ENCODE results near the gene CLCN2. TPM values are rescaled to one million over a fixed set of nuclear protein-coding genes. Genes with fewer than 3 reads are reported as not detected.

Gene CLCN2
- total RNA-seq, 1 donor from 2014 or later: 9.7 TPM

DNA sequence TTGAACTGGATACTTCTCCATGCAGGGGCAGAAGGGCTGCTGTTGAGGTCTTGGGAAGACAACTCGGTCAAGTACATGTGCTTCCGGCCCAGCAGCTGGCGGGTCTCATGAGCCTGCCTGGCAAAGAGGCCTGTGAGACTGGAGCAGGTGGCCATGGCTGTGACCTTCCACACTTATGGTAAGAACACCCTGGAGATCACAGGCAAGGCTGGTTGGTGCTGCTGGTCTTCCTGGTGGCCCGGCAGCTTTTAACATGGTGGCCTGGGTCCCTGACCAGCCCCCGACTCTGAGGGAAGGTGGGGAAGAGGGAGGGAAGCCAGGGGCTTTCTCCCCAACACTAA lies 33.9 kb upstream of the CLCN2 start:
- Mint-ChIP-seq H3K27me3 (ENCODE audit: unreplicated experiment) (peaks cover 47% of the 10 kb centered on the region), H3K4me1 (ENCODE audit: unreplicated experiment) (peaks cover 6% of the 10 kb centered on the region), H3K4me3 (ENCODE audit: unreplicated experiment) (no peak overlapping the region), H3K27ac (ENCODE audit: unreplicated experiment) (no peak overlapping the region), H3K36me3 (ENCODE audit: unreplicated experiment) (no peaks in the 10 kb centered on the region), H3K9me3 (ENCODE audit: unreplicated experiment) (no peaks in the 10 kb centered on the region)
- DNase-seq (ENCODE audit: extremely low spot score, unreplicated experiment): no peak
- TF ChIP-seq, protein P1, sequence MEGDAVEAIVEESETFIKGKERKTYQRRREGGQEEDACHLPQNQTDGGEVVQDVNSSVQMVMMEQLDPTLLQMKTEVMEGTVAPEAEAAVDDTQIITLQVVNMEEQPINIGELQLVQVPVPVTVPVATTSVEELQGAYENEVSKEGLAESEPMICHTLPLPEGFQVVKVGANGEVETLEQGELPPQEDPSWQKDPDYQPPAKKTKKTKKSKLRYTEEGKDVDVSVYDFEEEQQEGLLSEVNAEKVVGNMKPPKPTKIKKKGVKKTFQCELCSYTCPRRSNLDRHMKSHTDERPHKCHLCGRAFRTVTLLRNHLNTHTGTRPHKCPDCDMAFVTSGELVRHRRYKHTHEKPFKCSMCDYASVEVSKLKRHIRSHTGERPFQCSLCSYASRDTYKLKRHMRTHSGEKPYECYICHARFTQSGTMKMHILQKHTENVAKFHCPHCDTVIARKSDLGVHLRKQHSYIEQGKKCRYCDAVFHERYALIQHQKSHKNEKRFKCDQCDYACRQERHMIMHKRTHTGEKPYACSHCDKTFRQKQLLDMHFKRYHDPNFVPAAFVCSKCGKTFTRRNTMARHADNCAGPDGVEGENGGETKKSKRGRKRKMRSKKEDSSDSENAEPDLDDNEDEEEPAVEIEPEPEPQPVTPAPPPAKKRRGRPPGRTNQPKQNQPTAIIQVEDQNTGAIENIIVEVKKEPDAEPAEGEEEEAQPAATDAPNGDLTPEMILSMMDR (IDR thresholded peaks at IDR 0.05): no peak

DNA sequence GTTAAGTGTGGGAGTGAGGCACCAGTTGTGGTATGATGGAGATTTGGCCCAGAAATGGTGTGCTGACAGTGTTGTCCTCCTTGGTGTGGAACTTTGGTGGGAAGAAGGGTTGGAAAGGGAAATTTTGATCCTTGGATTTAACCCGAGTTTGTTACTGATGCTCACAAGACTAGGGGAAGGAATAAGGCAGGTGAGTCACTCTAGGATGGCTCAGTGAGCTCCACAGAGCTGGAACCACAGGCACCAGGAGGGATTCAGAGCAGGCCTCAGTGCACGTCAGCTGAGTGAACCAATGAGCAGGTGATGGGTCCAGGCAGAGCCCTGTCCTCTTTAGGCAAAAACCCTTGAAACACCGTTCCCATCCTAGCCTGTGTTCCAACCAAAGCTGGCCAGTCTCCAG lies 29.9 kb upstream of the CLCN2 start:
- H3K36me3 Mint-ChIP-seq (ENCODE audit: unreplicated experiment): no peaks in the 10 kb centered on the region
- H3K9me3 Mint-ChIP-seq (ENCODE audit: unreplicated experiment): no peaks in the 10 kb centered on the region
- TF ChIP-seq, protein P1 (IDR thresholded peaks at IDR 0.05): no peak
- H3K27me3 Mint-ChIP-seq (ENCODE audit: unreplicated experiment): peaks cover 48% of the 10 kb centered on the region
- no peak overlapping the region for H3K27ac Mint-ChIP-seq (ENCODE audit: unreplicated experiment)
- no peak overlapping the region for H3K4me3 Mint-ChIP-seq (ENCODE audit: unreplicated experiment)
- DNase-seq (ENCODE audit: extremely low spot score, unreplicated experiment): no peak
- no peaks in the 10 kb centered on the region for H3K4me1 Mint-ChIP-seq (ENCODE audit: unreplicated experiment)

DNA sequence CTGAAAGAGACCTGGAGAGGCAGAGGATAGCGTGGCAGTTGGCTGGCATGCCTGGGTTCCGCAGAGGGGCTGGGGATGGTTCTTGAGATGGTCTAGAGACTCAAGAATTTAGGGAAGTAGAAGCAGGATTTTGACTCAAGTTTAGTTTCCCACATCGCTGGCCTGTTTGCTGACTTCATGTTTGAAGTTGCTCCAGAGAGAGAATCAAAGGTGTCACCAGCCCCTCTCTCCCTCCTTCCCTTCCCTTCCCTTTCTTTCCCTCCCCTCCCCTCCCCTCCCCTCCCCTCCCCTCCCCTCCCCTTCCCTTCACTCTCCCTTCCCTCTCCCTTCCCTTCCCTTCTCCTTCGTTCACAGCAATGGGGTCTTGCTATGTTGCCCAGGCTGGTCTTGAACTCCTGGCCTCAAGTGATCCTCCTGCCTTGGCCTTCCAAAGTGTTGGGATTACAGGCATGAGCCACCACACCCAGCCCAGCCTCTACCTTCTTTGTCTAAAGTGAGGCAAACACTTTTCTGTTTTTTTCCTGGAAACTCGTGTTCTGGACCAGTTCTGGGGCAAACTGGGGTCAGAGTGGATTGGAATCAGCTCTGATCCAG lies 28.6 kb upstream of the CLCN2 start:
- TF ChIP-seq, protein P1 (IDR thresholded peaks at IDR 0.05): no peak
- DNase-seq (ENCODE audit: extremely low spot score, unreplicated experiment): no peak
- no peak overlapping the region for H3K4me3 Mint-ChIP-seq (ENCODE audit: unreplicated experiment)
- no peaks in the 10 kb centered on the region for H3K36me3 Mint-ChIP-seq (ENCODE audit: unreplicated experiment)
- no peak overlapping the region for H3K27ac Mint-ChIP-seq (ENCODE audit: unreplicated experiment)
- H3K27me3 Mint-ChIP-seq (ENCODE audit: unreplicated experiment): peaks cover 43% of the 10 kb centered on the region
- H3K4me1 Mint-ChIP-seq (ENCODE audit: unreplicated experiment): no peaks in the 10 kb centered on the region
- no peaks in the 10 kb centered on the region for H3K9me3 Mint-ChIP-seq (ENCODE audit: unreplicated experiment)

DNA sequence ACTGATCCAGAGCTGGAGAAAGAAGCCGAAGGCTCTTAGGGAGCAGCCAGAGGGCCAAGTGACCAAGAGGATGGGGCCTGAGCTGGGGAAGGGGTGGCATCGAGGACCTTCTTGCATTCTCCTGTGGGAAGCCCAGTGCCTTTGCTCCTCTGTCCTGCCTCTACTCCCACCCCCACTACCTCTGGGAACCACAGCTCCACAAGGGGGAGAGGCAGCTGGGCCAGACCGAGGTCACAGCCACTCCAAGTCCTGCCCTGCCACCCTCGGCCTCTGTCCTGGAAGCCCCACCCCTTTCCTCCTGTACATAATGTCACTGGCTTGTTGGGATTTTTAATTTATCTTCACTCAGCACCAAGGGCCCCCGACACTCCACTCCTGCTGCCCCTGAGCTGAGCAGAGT lies 28.0 kb upstream of the CLCN2 start:
- Mint-ChIP-seq H3K9me3 (ENCODE audit: unreplicated experiment) (no peaks in the 10 kb centered on the region), H3K36me3 (ENCODE audit: unreplicated experiment) (no peaks in the 10 kb centered on the region), H3K4me3 (ENCODE audit: unreplicated experiment) (no peak overlapping the region), H3K27me3 (ENCODE audit: unreplicated experiment) (peaks cover 40% of the 10 kb centered on the region), H3K27ac (ENCODE audit: unreplicated experiment) (no peak overlapping the region), H3K4me1 (ENCODE audit: unreplicated experiment) (no peaks in the 10 kb centered on the region)
- TF ChIP-seq, protein P1 (IDR thresholded peaks at IDR 0.05): no peak
- DNase-seq (ENCODE audit: extremely low spot score, unreplicated experiment): no peak

DNA sequence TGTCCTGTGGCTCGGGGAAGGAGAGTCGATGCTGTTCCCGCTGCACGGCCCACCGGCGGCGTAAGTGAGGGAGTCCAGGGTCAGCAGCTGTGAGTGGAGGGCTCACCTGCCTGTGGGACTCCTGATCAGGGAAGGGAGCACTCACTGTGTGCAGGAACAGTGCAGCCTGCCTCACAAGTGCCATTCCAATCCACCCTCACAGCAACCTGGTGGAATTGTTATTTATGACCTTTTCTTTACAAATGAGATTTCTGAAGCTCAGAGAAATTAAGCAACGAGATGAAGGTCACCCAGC lies 27.5 kb upstream of the CLCN2 start:
- Mint-ChIP-seq H3K4me3 (ENCODE audit: unreplicated experiment) (no peak overlapping the region), H3K36me3 (ENCODE audit: unreplicated experiment) (no peaks in the 10 kb centered on the region), H3K4me1 (ENCODE audit: unreplicated experiment) (no peaks in the 10 kb centered on the region), H3K27me3 (ENCODE audit: unreplicated experiment) (peaks cover 37% of the 10 kb centered on the region), H3K9me3 (ENCODE audit: unreplicated experiment) (no peaks in the 10 kb centered on the region), H3K27ac (ENCODE audit: unreplicated experiment) (no peak overlapping the region)
- no peak for DNase-seq (ENCODE audit: extremely low spot score, unreplicated experiment)
- TF ChIP-seq, protein P1 (IDR thresholded peaks at IDR 0.05): no peak

All from osteocyte (in vitro differentiated cells).